ENCODE data around the gene KAT6B.

The KAT6B gene

GRCh38 chr10:74810087-74810486 is 16.3 kb upstream of the KAT6B start:
- no peaks in the 10 kb centered on the region for H3K36me3 Mint-ChIP-seq
- CTCF ChIA-PET, result no interaction called here
- H3K4me3 Mint-ChIP-seq, result no peak overlapping the region
- no peaks in the 10 kb centered on the region for H3K27me3 Mint-ChIP-seq
- no peak overlapping the region for H3K27ac Mint-ChIP-seq
- no peaks in the 10 kb centered on the region for H3K9me3 Mint-ChIP-seq
- no peaks in the 10 kb centered on the region for H3K4me1 Mint-ChIP-seq
- no peak for DNase-seq

GRCh38 chr10:74813381-74814259 is 12.8 kb upstream of the KAT6B start:
- DNase-seq, result no peak
- H3K4me1 Mint-ChIP-seq, result peaks cover 5% of the 10 kb centered on the region
- H3K27ac Mint-ChIP-seq, result no peak overlapping the region
- CTCF ChIA-PET, result no interaction called here
- H3K27me3 Mint-ChIP-seq, result no peaks in the 10 kb centered on the region
- H3K4me3 Mint-ChIP-seq, result no peak overlapping the region
- peaks cover 4% of the 10 kb centered on the region for H3K36me3 Mint-ChIP-seq
- H3K9me3 Mint-ChIP-seq, result peaks cover 11% of the 10 kb centered on the region

GRCh38 chr10:74814797-74815196 is 11.6 kb upstream of the KAT6B start:
- Mint-ChIP-seq H3K9me3 (peaks cover 11% of the 10 kb centered on the region), H3K4me1 (peaks cover 5% of the 10 kb centered on the region), H3K36me3 (peaks cover 4% of the 10 kb centered on the region), H3K27me3 (no peaks in the 10 kb centered on the region), H3K27ac (no peak overlapping the region), H3K4me3 (no peak overlapping the region)
- CTCF ChIA-PET, result no interaction called here
- no peak for DNase-seq

- DNase-seq, result no peak
- CTCF ChIA-PET, result no interaction called here
- H3K27ac Mint-ChIP-seq, result no peak overlapping the region
- H3K4me1 Mint-ChIP-seq, result peaks cover 9% of the 10 kb centered on the region
- H3K4me3 Mint-ChIP-seq, result no peak overlapping the region
- peaks cover 11% of the 10 kb centered on the region for H3K9me3 Mint-ChIP-seq
- no peaks in the 10 kb centered on the region for H3K27me3 Mint-ChIP-seq
- H3K36me3 Mint-ChIP-seq, result peaks cover 4% of the 10 kb centered on the region
Observed at GRCh38 chr10:74816824-74817498, 9.4 kb upstream of the KAT6B start.

- H3K36me3 Mint-ChIP-seq, result peaks cover 4% of the 10 kb centered on the region
- DNase-seq, result no peak
- peaks cover 5% of the 10 kb centered on the region for H3K27me3 Mint-ChIP-seq
- peaks cover 33% of the 10 kb centered on the region for H3K4me1 Mint-ChIP-seq
- H3K27ac Mint-ChIP-seq, result no peak overlapping the region
- CTCF ChIA-PET, result interaction anchor here (0.8 kb wide), 1 partner anchor 83 kb away, joined by 3 read pairs; no protein-coding TSS in a partner anchor
- no peak overlapping the region for H3K4me3 Mint-ChIP-seq
- H3K9me3 Mint-ChIP-seq, result peaks cover 11% of the 10 kb centered on the region
Observed at GRCh38 chr10:74821501-74821900, 4.9 kb upstream of the KAT6B start.

- no peak overlapping the region for H3K4me3 Mint-ChIP-seq
- H3K9me3 Mint-ChIP-seq, result peaks cover 5% of the 10 kb centered on the region
- no peak overlapping the region for H3K27ac Mint-ChIP-seq
- peaks cover 35% of the 10 kb centered on the region for H3K4me1 Mint-ChIP-seq
- peaks cover 5% of the 10 kb centered on the region for H3K27me3 Mint-ChIP-seq
- peaks cover 3% of the 10 kb centered on the region for H3K36me3 Mint-ChIP-seq
- CTCF ChIA-PET, result no interaction called here
- DNase-seq, result no peak
Observed at GRCh38 chr10:74822101-74822500, 4.3 kb upstream of the KAT6B start.

GRCh38 chr10:74822521-74823089 is 3.8 kb upstream of the KAT6B start:
- Mint-ChIP-seq H3K36me3 (peaks cover 1% of the 10 kb centered on the region), H3K4me3 (no peak overlapping the region), H3K9me3 (no peaks in the 10 kb centered on the region), H3K27me3 (peaks cover 5% of the 10 kb centered on the region), H3K4me1 (peaks cover 35% of the 10 kb centered on the region), H3K27ac (peak overlapping the region; percentile 16)
- no peak for DNase-seq
- CTCF ChIA-PET, result no interaction called here

- CTCF ChIA-PET, result interaction anchor here (1.4 to 1.6 kb wide), 2 partner anchors 85 to 197 kb away, joined by 3 to 4 read pairs; no protein-coding TSS in a partner anchor
- H3K9me3 Mint-ChIP-seq, result no peaks in the 10 kb centered on the region
Observed at GRCh38 chr10:74823791-74824183, 2.6 kb upstream of the KAT6B start.

GRCh38 chr10:74824184-74824899 is 2.1 kb upstream of the KAT6B start:
- H3K27ac Mint-ChIP-seq, result peak overlapping the region; percentile 91
- CTCF ChIA-PET, result interaction anchor here (0.6 to 1.6 kb wide), 5 partner anchors 22 to 290 kb away, joined by 3 to 4 read pairs (median 3); no protein-coding TSS in a partner anchor
- no peaks in the 10 kb centered on the region for H3K9me3 Mint-ChIP-seq
- peak overlapping the region; percentile 92 for H3K4me3 Mint-ChIP-seq
- DNase-seq, result peak; percentile 40
- peaks cover 5% of the 10 kb centered on the region for H3K27me3 Mint-ChIP-seq
- H3K36me3 Mint-ChIP-seq, result peaks cover 9% of the 10 kb centered on the region
- peaks cover 50% of the 10 kb centered on the region for H3K4me1 Mint-ChIP-seq

More at GRCh38 chr10:74823791-74824183, 2.6 kb upstream of the KAT6B start:
- DNase-seq, result no peak
- Mint-ChIP-seq H3K36me3 (peaks cover 5% of the 10 kb centered on the region), H3K4me3 (peak overlapping the region; percentile 92), H3K4me1 (peaks cover 44% of the 10 kb centered on the region), H3K27ac (peak overlapping the region; percentile 91), H3K27me3 (peaks cover 5% of the 10 kb centered on the region)

GRCh38 chr10:74824900-74825370 is 1.5 kb upstream of the KAT6B start:
- Mint-ChIP-seq H3K4me3 (peak overlapping the region; percentile 92), H3K27ac (peak overlapping the region; percentile 91), H3K36me3 (peaks cover 9% of the 10 kb centered on the region), H3K4me1 (peaks cover 50% of the 10 kb centered on the region), H3K27me3 (peaks cover 5% of the 10 kb centered on the region), H3K9me3 (no peaks in the 10 kb centered on the region)
- no peak for DNase-seq
- CTCF ChIA-PET, result interaction anchor here (0.6 to 1.6 kb wide), 5 partner anchors 23 to 289 kb away, joined by 3 to 4 read pairs (median 3); no protein-coding TSS in a partner anchor

GRCh38 chr10:74825371-74826141 is 844 bp upstream of the KAT6B start:
- Mint-ChIP-seq H3K27ac (peak overlapping the region; percentile 99), H3K4me3 (peak overlapping the region; percentile 92), H3K27me3 (peaks cover 5% of the 10 kb centered on the region), H3K36me3 (peaks cover 12% of the 10 kb centered on the region), H3K9me3 (no peaks in the 10 kb centered on the region), H3K4me1 (peaks cover 54% of the 10 kb centered on the region)
- CTCF ChIA-PET, result interaction anchor here (0.8 to 0.9 kb wide), 2 partner anchors 24 to 217 kb away, joined by 3 to 4 read pairs; no protein-coding TSS in a partner anchor
- DNase-seq, result peak; percentile 75

GRCh38 chr10:74827045-74827441 is 643 bp downstream of the KAT6B start:
- Mint-ChIP-seq H3K27ac (peak overlapping the region; percentile 86), H3K4me1 (peaks cover 54% of the 10 kb centered on the region), H3K36me3 (peaks cover 14% of the 10 kb centered on the region), H3K27me3 (peaks cover 5% of the 10 kb centered on the region), H3K4me3 (peak overlapping the region; percentile 92), H3K9me3 (no peaks in the 10 kb centered on the region)
- CTCF ChIA-PET, result interaction anchor here (1.1 to 1.6 kb wide), 2 partner anchors 89 to 194 kb away, joined by 3 to 4 read pairs; no protein-coding TSS in a partner anchor
- DNase-seq, result no peak

- H3K27me3 Mint-ChIP-seq, result peaks cover 5% of the 10 kb centered on the region
- CTCF ChIA-PET, result interaction anchor here (1.1 to 1.6 kb wide), 2 partner anchors 89 to 193 kb away, joined by 3 to 4 read pairs; no protein-coding TSS in a partner anchor
- H3K4me3 Mint-ChIP-seq, result peak overlapping the region; percentile 92
- no peak for DNase-seq
- peak overlapping the region; percentile 86 for H3K27ac Mint-ChIP-seq
- H3K36me3 Mint-ChIP-seq, result peaks cover 14% of the 10 kb centered on the region
- H3K9me3 Mint-ChIP-seq, result no peaks in the 10 kb centered on the region
- H3K4me1 Mint-ChIP-seq, result peaks cover 51% of the 10 kb centered on the region
Observed at GRCh38 chr10:74827694-74828093, 1.3 kb downstream of the KAT6B start.
